Measurements from ENCODE around the gene ZNF311.
"Not testable (repeated sequence)": the region's sequence is repeated elsewhere in the genome, so short reads cannot be mapped to it uniquely, and the experiment has no call there.

The ZNF311 gene

DNA sequence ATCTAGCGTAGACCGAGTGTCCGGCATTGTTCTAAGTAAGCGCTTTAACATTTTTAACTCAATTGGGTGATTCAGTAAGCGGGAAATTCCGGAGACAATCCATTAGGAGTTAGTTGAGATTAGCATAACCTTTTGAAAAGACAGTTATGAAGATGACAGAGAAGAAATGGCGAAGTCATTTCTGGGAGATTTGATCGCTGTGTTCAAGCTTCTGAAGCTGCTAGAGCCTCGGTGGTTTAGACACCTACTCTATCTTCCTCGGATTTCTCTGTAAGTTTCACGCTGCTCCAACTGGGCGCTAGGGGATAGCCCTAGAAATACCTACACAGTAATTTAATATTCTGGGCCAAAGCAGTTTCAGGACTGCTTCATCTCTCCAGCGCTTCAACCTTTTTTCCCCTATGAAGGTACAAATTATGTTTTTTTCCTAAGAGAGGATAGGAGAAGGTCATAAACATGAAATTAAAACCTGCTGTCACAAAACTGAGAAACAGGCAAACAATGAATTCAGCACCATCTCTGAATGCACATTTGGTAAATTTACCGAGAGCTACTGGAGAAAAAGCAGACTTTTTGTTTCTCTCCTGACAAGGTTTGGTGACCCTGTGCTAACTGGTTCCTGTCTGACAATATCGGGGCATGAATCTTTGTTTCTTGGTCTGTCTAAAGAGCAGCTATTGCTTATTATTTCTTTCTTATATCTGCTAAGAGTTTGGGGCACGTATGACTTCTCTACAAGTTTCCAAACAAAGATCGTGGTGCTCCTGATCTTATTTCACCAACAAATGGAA, 22.4 kb downstream of the ZNF311 start:
- DNase-seq = peak; percentile 60 to 72

DNA sequence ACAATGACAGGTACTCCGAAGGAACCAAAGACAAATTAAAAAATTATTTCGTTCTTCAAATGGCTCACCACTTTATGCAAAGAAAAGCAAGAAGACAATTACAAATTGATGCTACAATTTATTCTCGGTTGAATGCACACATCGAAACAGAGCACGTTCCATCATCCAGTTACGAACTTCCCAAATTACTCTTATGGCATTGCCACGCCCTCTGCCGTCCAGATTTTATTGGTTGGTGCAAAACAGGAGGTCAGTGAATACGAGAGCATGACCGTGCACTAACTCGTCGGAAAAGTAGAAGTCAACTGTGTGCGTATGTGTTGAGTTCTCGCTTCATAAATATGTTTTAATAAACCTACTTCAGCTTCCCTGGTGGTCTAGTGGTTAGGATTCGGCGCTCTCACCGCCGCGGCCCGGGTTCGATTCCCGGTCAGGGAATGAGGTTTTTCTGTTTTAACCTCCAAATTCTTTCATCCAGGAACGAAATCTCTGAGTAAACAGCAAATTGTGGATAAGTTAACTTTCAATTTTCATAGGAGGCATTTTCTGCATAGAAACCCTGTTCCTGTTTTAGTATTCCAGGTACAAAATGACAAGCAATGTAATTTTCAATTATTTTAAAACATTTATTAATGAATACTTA, 23.2 kb downstream of the ZNF311 start:
- peak; percentile 90 to 91 for DNase-seq

DNA sequence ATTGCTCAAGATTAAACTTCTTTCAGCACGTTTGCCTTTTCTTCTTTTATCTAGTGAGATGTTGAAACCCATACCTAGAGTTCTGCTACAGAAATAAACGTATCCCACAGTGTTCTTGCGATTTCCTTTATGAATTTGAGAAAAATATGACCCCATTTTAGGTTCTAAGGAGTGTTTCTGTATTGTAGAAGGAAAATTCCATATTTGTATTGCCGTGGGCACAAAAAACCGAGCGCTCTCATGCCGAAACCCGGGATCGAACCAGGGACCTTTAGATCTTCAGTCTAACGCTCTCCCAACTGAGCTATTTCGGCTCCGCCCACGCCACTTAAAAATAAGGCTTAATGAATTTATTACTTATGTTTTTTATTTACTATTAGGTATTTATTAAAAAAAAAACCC, 23.7 kb downstream of the ZNF311 start:
- peak; percentile 85 to 86 for DNase-seq

DNA sequence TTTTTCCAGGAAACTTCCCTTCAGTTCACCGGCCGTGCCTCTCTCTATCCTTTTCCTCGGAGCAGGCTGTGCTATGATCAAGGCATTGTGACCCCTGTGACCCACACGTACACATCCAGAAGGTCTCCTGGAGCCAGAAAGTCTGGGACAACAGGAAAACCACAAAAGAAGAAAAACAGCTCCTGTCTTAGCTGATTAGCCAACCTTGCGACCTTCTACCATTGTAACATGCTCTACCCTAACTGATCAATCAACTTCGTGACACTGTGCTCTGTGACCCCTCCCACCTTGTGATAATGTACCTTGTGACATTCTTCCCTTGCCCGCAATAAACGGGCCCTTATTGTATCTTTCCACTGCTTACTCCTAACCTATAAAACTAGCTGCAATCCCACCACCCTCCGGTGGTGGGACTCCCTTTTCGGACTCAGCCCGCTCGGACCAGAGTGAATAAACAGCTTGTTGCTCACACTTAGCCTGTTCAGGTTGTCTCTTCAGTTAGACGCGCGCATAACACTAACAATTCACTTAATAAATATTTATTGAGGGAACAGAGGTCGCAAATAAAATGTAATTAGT, 24.2 kb downstream of the ZNF311 start:
- DNase-seq = peak; percentile 87

DNA sequence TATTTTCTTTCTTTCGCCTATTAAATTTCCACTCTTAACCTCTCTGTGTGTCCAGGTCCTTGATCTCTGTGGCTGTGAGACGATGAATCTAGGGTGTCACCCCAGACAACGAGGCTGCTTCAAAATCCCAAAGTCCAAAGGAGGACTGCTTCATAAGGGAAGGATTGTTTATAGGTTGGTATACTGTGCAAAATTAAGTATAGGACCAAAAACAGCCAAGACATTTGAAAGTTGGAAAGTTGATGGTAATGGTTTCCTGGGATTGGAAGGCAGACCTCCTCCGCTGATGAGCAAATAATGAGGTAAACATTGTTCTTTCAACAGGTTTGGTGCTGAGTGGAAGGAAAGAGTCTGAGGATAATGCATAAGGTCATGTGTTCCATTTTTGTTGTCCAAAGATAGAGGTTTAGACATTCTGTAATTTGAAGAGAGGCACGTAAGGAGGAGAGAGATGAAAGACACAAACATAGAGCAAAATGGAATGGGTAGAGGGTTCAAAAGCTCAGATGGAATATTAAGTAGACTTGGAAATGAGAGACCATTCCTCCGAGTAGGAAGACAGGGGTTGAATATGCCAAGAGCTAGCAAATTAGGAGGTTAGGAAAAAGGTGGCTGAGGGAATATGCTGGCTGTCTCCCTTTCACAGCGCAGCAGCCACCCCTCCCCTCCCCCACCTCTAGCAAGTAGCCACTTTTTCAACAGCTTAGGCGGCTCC, 24.8 kb downstream of the ZNF311 start:
- DNase-seq = no peak

DNA sequence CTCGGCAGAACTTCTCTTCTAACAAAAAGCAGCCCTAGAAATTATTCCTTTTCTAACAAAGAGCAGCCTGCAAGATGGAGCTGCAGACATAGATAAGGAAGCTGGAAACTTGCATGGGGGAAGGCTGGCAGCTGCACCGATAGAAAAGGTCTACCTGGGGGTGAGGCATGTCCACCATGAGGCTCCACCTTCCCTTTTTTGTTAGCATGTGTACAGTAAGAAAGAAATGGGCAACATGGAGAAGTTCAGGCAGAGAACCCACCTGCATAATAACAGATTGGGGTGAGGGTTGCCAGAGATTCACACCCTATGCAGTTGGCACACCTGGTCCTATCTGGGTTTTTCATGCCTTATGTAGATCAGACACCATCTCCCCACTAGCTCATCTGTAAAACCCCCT, 25.4 kb downstream of the ZNF311 start:
- DNase-seq = no peak

DNA sequence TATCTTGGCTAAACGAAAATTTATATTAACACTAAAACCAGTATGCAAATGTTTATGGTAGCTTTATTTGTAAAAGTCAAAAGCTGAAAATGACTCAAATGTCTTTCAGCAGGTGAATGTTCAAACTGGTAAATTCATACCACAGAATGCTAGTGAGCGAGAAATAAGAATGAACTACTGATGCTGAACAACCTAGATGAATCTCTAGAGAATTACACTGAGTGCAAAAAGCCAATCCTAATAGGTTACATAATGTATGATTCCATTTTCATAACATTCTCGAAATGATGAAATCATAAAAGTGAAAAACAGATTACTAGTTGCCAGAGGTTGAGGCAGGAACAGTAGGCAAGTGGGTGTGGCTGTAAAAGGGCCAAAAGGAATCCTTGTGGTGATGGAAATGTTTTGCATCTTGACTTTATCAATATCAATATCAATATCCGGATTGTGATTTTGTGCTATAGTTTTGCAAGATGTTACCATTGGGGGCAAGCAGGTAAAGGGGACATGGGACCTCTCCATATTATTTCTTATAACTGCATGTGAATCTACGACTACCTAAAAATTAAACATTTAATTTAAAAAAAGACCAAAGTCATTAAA, 26.1 kb downstream of the ZNF311 start:
- no peak for DNase-seq

DNA sequence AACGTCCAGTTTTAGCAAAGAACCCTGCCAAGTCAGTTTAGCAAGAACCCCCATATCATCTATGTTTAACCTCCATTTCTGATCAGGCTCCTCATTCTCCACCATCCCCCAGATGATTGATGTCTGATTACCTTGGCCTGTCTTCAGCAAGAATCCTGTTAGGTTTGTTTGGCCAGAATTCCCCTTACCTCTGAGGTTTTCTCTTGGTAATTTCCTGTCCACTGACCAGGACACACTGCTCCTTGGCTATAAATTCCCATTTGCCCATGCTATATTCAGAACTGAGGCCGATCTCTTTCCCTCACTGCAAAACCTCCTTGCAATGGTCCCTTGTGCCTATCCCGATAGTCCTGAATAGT, 27.0 kb downstream of the ZNF311 start:
- DNase-seq = no peak

DNA sequence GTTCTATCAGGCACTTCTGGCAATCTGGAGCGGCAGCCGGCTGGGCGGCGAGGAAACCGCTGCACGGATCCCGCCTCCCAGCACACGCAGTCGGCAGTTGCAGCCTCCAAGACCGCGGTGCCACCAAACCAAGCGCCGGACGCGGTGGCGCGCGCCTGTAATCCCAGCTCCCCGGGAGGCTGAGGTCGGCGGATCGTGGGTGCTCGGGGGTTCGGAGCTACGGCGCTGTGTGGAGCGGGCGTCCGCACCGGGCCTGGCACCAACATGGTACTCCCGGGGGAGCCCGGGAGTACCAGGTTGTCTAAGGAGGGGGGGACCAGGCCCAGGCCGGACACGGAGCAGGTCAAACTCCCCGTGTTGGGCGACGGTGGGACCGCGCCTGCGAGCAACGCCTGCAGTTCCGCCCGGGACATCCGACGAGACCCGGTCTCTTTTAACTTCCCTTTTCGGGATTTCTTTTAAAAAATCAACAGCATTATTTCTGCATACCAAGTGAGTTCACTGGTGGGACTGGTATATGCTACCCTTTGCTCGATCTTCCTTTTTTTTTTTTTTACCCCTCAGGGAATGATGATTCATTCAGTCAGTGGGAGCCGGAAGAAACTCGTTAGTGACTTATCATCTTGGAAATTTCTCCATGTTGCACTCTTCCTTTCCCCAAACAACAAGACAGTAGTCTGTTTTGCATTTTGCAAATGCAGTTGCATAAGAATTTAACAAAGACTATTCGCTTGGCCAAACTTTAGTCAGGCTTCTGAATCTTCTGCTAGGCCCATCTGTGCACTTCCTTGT, 27.6 kb downstream of the ZNF311 start:
- no peak for DNase-seq

DNA sequence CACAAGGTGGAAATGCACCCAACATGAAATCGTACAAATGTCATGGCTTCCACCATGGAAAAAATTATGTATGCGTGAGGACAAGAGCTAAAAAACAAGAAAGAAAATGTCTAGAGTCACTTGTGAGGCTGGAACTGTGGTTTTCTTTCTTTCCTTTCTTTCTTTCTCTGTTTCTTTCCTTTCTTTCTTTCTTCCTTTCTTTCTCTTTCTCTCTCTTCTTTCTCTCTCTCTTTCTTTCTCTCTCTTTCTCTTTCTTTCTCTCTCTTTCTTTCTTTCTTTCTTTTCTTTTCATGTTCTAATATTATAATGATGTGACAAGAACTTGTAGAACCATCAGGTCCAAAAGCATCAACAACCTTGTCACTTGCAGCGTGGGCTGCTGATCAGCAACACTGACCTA, 28.4 kb downstream of the ZNF311 start:
- no peak for DNase-seq

DNA sequence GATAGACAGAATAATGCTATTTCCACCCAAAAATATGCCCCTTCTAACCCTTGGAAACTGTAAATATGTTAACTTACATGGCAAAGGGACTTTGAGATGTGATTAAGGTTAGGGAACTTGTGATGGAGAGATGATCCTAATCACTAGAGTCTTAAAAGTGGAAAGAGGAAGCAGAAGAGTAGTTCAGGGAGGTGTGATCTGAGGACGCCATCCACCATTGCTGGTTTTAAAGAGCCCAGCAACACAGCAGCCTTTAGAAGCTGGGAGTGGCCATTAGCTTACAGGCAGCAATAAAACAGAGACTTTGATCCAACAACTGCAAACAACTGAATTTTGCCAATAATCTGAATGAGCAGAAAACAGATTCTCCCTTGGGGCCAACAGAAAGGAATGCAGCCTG, 30.6 kb downstream of the ZNF311 start:
- DNase-seq = no peak

DNA sequence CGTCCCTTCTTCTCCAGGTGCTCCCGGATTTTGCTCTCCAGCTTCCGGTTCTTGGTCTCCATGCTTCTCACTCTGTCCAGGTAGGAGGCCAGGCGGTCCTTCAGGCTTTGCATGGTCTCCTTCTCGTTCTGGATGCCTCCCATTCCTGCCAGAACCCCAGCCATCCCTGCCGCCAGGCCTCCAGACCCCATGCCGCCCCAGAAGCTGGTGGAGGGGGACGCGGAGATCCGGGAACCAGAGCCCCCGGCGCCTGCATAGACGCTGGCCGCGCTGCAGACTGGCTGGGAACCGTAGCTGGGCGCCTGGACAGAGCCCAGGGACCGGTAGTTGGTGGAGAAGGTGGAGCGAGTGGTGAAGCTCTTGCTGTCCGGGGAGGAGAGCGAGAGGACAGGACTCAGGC, 35.1 kb downstream of the ZNF311 start:
- not testable (repeated sequence) for DNase-seq

DNA sequence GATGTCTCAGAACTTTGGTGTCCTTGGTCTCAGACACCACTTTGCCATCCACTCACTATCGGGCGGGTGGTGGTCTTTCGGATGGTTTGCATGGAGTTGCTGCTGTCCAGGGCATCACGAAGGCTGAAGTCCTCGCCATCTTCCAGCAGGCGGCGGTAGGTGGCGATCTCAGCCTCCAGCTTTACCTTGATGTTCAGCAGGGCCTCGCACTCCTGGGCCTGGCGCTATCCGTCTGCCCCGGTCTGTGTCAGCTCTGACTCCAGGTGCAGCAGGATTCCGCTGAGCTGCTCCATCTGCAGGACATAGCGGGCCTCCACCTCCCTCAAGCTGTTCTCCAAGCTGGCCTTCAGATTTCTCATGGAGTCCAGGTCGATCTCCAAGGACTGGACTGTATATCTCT, 36.0 kb downstream of the ZNF311 start:
- DNase-seq = no peak

DNA sequence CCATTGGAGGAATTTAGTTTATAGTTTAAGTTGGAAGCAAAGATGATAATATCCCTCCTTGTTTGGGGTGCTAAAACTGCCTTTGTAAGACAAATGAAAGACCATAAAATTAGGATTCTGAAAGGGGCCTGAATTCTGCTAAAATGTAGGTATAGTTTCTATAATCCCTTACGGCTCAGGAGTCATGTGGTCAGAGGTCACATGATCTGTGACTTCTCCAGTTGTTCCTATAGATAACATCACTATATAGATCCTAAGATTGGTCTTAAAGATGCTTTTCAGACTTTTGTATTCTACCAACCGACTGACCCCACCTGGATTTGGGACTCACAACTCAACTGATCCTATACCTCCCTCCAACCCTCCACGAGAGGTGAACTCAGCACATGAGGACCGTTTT, 36.6 kb downstream of the ZNF311 start:
- no peak for DNase-seq

DNA sequence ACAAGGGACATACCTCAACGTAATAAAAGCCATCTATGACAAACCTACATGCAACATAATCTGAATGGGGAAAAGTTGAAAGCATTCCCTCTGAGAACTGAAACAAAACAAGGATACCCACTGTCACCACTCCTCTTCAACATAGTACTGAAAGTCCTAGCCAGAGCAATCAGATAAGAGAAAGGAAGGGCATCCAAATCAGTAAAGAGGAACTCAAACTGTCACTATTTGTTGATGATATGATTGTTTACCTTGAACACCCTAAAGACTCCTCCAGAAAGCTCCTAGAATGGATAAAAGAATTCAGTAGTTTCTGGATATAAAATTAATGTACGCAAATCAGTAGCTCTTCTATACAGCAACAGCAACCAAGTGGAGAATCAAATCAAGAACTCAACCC, 39.4 kb downstream of the ZNF311 start:
- no peak for DNase-seq

DNA sequence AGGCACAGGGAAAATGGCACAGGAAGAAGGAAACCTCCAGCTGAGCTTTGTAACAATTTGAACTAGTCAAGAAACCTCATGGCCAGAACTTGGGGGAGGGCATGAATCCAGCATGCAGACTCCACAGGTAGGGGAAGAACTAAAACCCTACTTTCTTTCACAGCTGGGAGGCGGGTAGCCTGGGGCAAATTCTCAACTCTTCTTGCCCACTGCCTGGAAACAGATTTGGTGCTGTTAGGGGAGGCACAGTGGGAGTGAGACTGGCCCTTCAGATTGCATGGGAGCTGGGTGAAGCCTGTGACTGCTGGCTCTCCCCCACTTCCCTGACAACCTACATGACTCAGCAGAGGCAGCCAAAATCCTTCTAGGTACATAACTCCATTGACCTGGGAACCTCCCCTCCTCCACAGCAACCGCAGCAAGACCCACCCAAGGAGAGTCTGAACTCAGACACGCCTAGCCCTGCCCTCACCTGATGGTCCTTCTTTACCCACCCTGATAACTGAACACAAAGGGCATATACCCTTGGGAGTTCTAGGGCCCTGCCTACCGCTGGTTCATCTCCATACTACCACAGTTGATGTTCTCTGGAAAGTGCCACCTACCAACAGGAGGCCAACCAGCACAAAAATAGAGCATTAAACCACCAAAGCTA, 44.1 kb downstream of the ZNF311 start:
- DNase-seq = no peak

DNA sequence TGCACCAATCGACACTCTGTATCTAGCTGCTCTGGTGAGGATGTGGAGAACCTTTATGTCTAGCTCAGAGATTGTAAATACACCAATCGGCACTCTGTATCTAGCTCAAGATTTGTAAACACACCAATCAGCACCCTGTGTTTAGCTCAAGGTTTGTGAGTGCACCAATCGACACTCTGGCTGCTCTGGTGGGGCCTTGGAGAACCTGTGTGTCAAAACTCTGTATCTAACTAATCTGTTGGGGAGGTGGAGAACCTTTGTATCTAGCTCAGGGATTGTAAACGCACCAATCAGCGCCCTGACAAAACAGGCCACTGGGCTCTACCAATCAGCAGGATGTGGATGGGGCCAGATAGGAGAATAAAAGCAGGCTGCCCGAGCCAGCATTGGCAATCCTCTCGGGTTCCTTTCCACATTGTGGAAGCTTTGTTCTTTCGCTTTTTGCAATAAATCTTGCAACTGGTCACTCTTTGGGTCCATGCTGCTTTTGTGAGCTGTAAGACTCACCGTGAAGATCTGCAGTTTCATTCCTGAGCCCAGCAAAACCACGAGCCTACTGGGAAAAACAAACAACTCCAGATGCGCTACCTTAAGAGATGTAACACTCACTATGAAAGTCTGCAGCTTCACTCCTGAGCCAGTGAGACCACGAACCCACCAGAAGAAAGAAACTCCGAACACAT, 46.4 kb downstream of the ZNF311 start:
- DNase-seq = not testable (repeated sequence)

DNA sequence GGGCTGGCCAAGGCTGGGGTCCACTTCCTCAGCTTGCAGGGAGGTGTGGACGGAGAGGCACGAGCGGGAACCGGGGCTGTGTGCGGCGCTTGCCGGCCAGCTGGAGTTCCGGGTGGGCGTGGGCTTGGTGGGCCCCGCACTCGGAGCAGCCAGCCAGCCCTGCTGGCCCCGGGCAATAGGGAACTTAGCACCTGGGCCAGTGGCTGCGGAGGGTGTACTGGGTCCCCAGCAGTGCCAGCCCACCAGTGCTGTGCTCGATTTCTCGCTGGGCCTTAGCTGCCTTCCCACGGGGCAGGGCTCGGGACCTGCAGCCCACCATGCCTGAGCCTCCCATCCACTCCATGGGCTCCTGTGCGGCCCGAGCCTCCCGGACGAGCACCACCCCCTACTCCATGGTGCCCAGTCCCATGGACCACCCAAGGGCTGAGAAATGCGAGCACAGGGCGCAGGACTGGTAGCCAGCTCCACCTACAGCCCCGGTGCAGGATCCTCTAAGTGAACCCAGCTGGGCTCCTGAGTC, 47.3 kb downstream of the ZNF311 start:
- DNase-seq = not testable (repeated sequence)

DNA sequence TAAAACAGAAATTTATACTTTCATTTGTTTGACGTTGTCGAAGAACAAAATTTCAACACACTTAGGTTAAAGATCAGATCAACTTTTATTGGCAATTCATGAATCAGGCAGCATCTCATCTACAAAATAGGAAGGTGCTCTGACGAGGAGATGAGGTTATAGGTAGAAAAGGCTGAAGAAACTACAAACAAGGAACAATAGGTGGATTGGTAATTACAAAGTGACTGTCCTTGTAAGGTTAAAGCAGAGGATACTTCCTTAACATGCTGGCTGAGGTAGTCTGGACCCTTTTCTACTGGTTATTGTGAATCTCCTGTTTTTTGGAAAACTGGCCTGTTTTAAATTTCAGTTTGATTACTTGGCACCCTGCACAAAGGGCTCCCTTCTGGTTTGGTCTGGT, 48.8 kb downstream of the ZNF311 start:
- DNase-seq = no peak

DNA sequence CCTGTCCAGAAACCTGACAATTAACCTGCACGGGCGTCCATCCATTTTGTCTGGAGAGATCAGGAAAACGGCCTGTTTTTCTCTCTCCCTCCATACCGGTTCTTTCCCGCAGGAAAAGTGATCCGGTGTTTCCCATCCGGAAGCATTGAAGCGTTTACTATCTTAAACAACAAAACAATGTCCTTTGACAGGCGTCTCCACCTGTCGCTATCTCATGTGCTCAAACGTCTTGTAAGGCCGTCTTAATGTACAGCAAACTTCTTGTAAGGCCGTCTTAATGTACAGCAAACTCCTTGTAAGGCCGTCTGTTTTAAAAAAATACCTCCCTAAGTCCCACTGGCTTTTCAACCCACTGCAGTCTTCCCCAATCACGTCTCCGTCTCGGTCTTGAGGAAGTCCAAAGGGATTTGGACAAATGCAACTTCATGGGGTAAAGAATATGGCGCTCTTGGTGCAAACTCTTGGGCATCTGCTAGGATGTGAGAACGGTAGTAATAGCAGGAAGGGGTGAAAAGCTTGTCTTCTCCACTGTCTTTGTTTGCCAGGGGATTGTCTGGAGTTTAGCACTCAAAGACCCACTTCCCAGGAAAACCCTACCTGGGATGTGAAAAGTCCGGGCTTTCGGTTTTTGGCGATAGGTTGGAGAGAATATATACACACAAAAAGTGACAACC, 51.4 kb downstream of the ZNF311 start:
- DNase-seq = no peak
